ENCODE results near the gene KCNK16.

Gene KCNK16

DNA sequence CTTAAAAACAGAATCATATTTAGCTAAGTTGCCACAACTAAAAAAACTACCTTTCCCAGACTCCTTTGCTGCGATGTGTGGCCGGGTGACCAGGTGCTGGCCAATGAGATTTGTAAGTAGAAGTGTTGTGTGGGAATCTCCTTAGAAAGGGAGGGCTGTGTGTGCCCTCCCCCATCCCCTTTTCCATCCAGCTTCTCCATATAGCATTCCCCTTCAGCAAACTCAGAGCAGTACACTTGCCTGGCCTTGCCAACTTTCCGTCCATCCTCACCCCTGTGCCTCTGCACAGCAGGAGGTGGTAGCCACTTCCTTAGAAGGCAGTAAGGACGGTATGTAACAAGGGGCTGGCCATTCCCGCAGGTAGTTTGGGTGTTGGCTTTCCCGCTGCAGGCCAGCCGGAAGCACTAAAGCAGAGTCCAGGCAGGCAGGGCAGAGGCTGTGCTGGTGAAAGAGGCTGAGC is 22.3 kb upstream of the KCNK16 start:
- peaks cover 2% of the 10 kb centered on the region for H3K4me1 ChIP-seq (ENCODE audit: control insufficient read depth, insufficient read depth, low read length)
- no peaks in the 10 kb centered on the region for H3K36me3 ChIP-seq (ENCODE audit: control insufficient read depth in 2 of 2, insufficient read depth in 1 of 2, low read length in 2 of 2)
- H3K27ac ChIP-seq (ENCODE audit: extremely low read depth, low read depth, low read length) = no peak overlapping the region
- TF ChIP-seq HOXC10 (CRISPR knock-in tag; IDR thresholded peaks at IDR 0.05) (no peak), ZNF239 (tag by site-specific recombination; IDR thresholded peaks at IDR 0.05) (no peak), ZBTB21 (tag by site-specific recombination; IDR thresholded peaks at IDR 0.05) (no peak), ZNF626 (tag by site-specific recombination; IDR thresholded peaks at IDR 0.05) (no peak), ZNF707 (tag by site-specific recombination; IDR thresholded peaks at IDR 0.05) (no peak), ZNF768 (tag by site-specific recombination; IDR thresholded peaks at IDR 0.05) (no peak), ZNF155 (tag by site-specific recombination; IDR thresholded peaks at IDR 0.05) (no peak), ZNF24 (tag by site-specific recombination; IDR thresholded peaks at IDR 0.05) (no peak), ZNF221 (tag by site-specific recombination; IDR thresholded peaks at IDR 0.05; ENCODE audit: borderline replicate concordance) (no peak)
- TF ChIP-seq, protein P1, sequence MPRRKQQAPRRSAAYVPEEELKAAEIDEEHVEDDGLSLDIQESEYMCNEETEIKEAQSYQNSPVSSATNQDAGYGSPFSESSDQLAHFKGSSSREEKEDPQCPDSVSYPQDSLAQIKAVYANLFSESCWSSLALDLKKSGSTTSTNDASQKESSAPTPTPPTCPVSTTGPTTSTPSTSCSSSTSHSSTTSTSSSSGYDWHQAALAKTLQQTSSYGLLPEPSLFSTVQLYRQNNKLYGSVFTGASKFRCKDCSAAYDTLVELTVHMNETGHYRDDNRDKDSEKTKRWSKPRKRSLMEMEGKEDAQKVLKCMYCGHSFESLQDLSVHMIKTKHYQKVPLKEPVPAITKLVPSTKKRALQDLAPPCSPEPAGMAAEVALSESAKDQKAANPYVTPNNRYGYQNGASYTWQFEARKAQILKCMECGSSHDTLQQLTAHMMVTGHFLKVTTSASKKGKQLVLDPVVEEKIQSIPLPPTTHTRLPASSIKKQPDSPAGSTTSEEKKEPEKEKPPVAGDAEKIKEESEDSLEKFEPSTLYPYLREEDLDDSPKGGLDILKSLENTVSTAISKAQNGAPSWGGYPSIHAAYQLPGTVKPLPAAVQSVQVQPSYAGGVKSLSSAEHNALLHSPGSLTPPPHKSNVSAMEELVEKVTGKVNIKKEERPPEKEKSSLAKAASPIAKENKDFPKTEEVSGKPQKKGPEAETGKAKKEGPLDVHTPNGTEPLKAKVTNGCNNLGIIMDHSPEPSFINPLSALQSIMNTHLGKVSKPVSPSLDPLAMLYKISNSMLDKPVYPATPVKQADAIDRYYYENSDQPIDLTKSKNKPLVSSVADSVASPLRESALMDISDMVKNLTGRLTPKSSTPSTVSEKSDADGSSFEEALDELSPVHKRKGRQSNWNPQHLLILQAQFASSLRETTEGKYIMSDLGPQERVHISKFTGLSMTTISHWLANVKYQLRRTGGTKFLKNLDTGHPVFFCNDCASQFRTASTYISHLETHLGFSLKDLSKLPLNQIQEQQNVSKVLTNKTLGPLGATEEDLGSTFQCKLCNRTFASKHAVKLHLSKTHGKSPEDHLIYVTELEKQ (tag by site-specific recombination; IDR thresholded peaks at IDR 0.05; ENCODE audit: borderline replicate concordance) = no peak
- TF ChIP-seq, protein P2, sequence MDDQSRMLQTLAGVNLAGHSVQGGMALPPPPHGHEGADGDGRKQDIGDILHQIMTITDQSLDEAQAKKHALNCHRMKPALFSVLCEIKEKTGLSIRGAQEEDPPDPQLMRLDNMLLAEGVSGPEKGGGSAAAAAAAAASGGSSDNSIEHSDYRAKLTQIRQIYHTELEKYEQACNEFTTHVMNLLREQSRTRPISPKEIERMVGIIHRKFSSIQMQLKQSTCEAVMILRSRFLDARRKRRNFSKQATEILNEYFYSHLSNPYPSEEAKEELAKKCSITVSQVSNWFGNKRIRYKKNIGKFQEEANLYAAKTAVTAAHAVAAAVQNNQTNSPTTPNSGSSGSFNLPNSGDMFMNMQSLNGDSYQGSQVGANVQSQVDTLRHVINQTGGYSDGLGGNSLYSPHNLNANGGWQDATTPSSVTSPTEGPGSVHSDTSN (CRISPR knock-in tag; IDR thresholded peaks at IDR 0.05) = no peak
- TF ChIP-seq, protein P3, sequence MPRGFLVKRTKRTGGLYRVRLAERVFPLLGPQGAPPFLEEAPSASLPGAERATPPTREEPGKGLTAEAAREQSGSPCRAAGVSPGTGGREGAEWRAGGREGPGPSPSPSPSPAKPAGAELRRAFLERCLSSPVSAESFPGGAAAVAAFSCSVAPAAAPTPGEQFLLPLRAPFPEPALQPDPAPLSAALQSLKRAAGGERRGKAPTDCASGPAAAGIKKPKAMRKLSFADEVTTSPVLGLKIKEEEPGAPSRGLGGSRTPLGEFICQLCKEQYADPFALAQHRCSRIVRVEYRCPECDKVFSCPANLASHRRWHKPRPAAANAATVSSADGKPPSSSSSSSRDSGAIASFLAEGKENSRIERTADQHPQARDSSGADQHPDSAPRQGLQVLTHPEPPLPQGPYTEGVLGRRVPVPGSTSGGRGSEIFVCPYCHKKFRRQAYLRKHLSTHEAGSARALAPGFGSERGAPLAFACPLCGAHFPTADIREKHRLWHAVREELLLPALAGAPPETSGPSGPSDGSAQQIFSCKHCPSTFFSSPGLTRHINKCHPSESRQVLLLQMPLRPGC (tag by site-specific recombination; IDR thresholded peaks at IDR 0.05) = no peak
- H3K9me3 ChIP-seq (ENCODE audit: control insufficient read depth, insufficient read depth, low read depth, low read length) = no peaks in the 10 kb centered on the region
- POLR2A ChIA-PET = no interaction called here
- CTCF ChIA-PET = interaction anchor here (0.7 kb wide), 1 partner anchor 875 kb away, joined by 4 read pairs; no protein-coding TSS in a partner anchor
- H3K4me3 ChIP-seq (ENCODE audit: low read depth, low read length) = no peak overlapping the region

DNA sequence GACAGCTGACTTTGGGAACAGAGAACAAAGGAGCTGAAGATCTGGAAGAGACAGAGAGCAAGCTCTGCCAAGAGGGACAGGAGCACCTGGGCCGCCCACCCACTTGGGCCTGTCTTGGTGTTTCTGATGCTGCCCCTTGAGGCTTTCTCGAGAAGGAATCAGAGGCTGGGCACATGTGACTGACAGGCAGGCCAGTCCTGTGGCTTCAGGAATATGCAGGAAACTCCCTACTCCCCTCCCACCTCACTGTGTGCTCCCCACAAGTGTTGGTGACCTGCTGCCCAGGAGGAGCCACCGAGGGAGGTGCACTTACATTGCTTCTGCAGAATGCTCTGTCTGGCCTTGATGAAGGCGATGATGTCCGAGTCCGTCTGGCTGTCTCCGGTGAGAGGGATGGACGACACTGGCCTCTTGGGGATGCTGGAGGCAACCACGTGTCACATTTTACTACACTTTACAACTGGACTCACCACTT is 20.9 kb upstream of the KCNK16 start:
- CTCF ChIA-PET = no interaction called here
- POLR2A ChIA-PET = no interaction called here
- peaks cover 6% of the 10 kb centered on the region for H3K4me1 ChIP-seq (ENCODE audit: control insufficient read depth, insufficient read depth, low read length)
- H3K4me3 ChIP-seq (ENCODE audit: low read depth, low read length) = no peak overlapping the region
- H3K27ac ChIP-seq (ENCODE audit: extremely low read depth, low read depth, low read length) = no peak overlapping the region
- H3K9me3 ChIP-seq (ENCODE audit: control insufficient read depth, insufficient read depth, low read depth, low read length) = no peaks in the 10 kb centered on the region
- no peak for TF ChIP-seq ZXDB (tag by site-specific recombination; IDR thresholded peaks at IDR 0.05)
- TF ChIP-seq, protein P4, sequence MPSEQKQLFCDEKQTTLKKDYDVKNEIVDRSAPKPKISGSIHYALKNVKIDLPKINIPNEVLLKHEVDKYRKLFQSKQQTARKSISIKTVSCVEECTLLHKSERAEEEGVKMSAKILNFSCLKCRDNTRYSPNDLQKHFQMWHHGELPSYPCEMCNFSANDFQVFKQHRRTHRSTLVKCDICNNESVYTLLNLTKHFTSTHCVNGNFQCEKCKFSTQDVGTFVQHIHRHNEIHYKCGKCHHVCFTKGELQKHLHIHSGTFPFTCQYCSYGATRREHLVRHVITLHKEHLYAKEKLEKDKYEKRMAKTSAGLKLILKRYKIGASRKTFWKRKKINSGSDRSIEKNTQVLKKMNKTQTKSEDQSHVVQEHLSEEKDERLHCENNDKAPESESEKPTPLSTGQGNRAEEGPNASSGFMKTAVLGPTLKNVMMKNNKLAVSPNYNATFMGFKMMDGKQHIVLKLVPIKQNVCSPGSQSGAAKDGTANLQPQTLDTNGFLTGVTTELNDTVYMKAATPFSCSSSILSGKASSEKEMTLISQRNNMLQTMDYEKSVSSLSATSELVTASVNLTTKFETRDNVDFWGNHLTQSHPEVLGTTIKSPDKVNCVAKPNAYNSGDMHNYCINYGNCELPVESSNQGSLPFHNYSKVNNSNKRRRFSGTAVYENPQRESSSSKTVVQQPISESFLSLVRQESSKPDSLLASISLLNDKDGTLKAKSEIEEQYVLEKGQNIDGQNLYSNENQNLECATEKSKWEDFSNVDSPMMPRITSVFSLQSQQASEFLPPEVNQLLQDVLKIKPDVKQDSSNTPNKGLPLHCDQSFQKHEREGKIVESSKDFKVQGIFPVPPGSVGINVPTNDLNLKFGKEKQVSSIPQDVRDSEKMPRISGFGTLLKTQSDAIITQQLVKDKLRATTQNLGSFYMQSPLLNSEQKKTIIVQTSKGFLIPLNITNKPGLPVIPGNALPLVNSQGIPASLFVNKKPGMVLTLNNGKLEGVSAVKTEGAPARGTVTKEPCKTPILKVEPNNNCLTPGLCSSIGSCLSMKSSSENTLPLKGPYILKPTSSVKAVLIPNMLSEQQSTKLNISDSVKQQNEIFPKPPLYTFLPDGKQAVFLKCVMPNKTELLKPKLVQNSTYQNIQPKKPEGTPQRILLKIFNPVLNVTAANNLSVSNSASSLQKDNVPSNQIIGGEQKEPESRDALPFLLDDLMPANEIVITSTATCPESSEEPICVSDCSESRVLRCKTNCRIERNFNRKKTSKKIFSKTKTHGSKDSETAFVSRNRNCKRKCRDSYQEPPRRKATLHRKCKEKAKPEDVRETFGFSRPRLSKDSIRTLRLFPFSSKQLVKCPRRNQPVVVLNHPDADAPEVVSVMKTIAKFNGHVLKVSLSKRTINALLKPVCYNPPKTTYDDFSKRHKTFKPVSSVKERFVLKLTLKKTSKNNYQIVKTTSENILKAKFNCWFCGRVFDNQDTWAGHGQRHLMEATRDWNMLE (tag by site-specific recombination; conservative IDR thresholded peaks at IDR 0.05; ENCODE audit: low read depth) = no peak
- no peak for TF ChIP-seq EGR2 (tag by site-specific recombination; IDR thresholded peaks at IDR 0.05; ENCODE audit: low read depth)
- no peak for TF ChIP-seq ZNF24 (tag by site-specific recombination; IDR thresholded peaks at IDR 0.05)
- TF ChIP-seq ZNF596 (tag by site-specific recombination; IDR thresholded peaks at IDR 0.05) = no peak
- TF ChIP-seq, protein P5, sequence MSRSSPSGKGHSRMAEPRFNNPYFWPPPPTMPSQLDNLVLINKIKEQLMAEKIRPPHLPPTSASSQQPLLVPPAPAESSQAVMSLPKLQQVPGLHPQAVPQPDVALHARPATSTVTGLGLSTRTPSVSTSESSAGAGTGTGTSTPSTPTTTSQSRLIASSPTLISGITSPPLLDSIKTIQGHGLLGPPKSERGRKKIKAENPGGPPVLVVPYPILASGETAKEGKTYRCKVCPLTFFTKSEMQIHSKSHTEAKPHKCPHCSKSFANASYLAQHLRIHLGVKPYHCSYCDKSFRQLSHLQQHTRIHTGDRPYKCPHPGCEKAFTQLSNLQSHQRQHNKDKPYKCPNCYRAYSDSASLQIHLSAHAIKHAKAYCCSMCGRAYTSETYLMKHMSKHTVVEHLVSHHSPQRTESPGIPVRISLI (tag by site-specific recombination; IDR thresholded peaks at IDR 0.05) = no peak
- TF ChIP-seq, protein P6, sequence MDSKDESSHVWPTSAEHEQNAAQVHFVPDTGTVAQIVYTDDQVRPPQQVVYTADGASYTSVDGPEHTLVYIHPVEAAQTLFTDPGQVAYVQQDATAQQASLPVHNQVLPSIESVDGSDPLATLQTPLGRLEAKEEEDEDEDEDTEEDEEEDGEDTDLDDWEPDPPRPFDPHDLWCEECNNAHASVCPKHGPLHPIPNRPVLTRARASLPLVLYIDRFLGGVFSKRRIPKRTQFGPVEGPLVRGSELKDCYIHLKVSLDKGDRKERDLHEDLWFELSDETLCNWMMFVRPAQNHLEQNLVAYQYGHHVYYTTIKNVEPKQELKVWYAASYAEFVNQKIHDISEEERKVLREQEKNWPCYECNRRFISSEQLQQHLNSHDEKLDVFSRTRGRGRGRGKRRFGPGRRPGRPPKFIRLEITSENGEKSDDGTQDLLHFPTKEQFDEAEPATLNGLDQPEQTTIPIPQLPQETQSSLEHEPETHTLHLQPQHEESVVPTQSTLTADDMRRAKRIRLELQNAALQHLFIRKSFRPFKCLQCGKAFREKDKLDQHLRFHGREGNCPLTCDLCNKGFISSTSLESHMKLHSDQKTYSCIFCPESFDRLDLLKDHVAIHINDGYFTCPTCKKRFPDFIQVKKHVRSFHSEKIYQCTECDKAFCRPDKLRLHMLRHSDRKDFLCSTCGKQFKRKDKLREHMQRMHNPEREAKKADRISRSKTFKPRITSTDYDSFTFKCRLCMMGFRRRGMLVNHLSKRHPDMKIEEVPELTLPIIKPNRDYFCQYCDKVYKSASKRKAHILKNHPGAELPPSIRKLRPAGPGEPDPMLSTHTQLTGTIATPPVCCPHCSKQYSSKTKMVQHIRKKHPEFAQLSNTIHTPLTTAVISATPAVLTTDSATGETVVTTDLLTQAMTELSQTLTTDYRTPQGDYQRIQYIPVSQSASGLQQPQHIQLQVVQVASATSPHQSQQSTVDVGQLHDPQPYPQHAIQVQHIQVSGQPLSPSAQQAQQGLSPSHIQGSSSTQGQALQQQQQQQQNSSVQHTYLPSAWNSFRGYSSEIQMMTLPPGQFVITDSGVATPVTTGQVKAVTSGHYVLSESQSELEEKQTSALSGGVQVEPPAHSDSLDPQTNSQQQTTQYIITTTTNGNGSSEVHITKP (tag by site-specific recombination; IDR thresholded peaks at IDR 0.05) = peak; percentile 84; the same call in 1 of the 2 replicates
- H3K36me3 ChIP-seq (ENCODE audit: control insufficient read depth in 2 of 2, insufficient read depth in 1 of 2, low read length in 2 of 2) = no peaks in the 10 kb centered on the region

Measured in HEK293 (cell line).